GM18507 (cell line): ENCODE data around the gene TESMIN.

ENCODE experiments used
- DNase-seq: peaks from one replicate; pipeline ENCODE4 v3.0.0; 2011; ENCODE audit warnings: low read depth; ENCODE audit not compliant: insufficient read length; ENCODE audit errors: extremely low spot score
- FAIRE-seq: peaks from 2 replicates; lab custom pipeline; 2011; peaks lifted over from hg19 to GRCh38; lab: Jason Lieb, UNC

Gene TESMIN

GRCh38 chr11:68751331-68751856, at the start of gene TESMIN:
Gene TESMIN (minus strand): TSS chr11:68751520. CDS start chr11:68750660, 860 bp downstream.
- FAIRE-seq (peak; percentile 70), DNase-seq (peak; percentile 98)

- DNase-seq = no peak
- FAIRE-seq = no peak
These were observed 47.0 kb upstream of the TESMIN start for GRCh38 chr11:68798221-68798813.

- DNase-seq (no peak), FAIRE-seq (no peak)
These were observed 45.5 kb upstream of the TESMIN start for GRCh38 chr11:68796801-68797200.

- FAIRE-seq (no peak), DNase-seq (no peak)
These were observed 41.2 kb upstream of the TESMIN start for GRCh38 chr11:68792400-68792966.

GRCh38 chr11:68784653-68785052, 33.3 kb upstream of the TESMIN start:
- DNase-seq = no peak
- FAIRE-seq = no peak

GRCh38 chr11:68783216-68783821, 32.0 kb upstream of the TESMIN start:
- no peak for FAIRE-seq
- DNase-seq = no peak

- FAIRE-seq = no peak
- no peak for DNase-seq
These were observed 31.4 kb upstream of the TESMIN start for GRCh38 chr11:68782711-68783110.

- FAIRE-seq (no peak), DNase-seq (no peak)
These were observed 29.5 kb upstream of the TESMIN start for GRCh38 chr11:68780829-68781228.

GRCh38 chr11:68778205-68778604, 26.9 kb upstream of the TESMIN start:
- DNase-seq (no peak), FAIRE-seq (no peak)

- FAIRE-seq = no peak
- DNase-seq = no peak
These were observed 25.3 kb upstream of the TESMIN start for GRCh38 chr11:68776442-68777235.

- FAIRE-seq (no peak), DNase-seq (no peak)
These were observed 24.6 kb upstream of the TESMIN start for GRCh38 chr11:68775951-68776388.

GRCh38 chr11:68774194-68774585, 22.9 kb upstream of the TESMIN start:
- no peak for DNase-seq

GRCh38 chr11:68773521-68774193, 22.3 kb upstream of the TESMIN start:
- FAIRE-seq = no peak
- DNase-seq = no peak

More at GRCh38 chr11:68774194-68774585, 22.9 kb upstream of the TESMIN start:
- no peak for FAIRE-seq

GRCh38 chr11:68772936-68773335, 21.6 kb upstream of the TESMIN start:
- FAIRE-seq (no peak), DNase-seq (no peak)

GRCh38 chr11:68770781-68771180, 19.5 kb upstream of the TESMIN start:
- DNase-seq (no peak), FAIRE-seq (no peak)

GRCh38 chr11:68767672-68768071, 16.4 kb upstream of the TESMIN start:
- no peak for FAIRE-seq
- no peak for DNase-seq

GRCh38 chr11:68766786-68767185, 15.5 kb upstream of the TESMIN start:
- no peak for FAIRE-seq
- no peak for DNase-seq

GRCh38 chr11:68764746-68765145, 13.4 kb upstream of the TESMIN start:
- DNase-seq (no peak), FAIRE-seq (no peak)

GRCh38 chr11:68763926-68764657, 12.8 kb upstream of the TESMIN start:
- DNase-seq = no peak
- no peak for FAIRE-seq
